GM23248 (cell line): ENCODE measurements around the gene HRH1. TPM values are rescaled to one million over a fixed set of nuclear protein-coding genes. Genes with fewer than 3 reads are reported as not detected.
A peak's percentile ranks its signal among the peaks of the same experiment; 100 is the strongest.

Experiments used
- DNase-seq: peaks from one replicate; pipeline ENCODE4 v3.0.0-alpha.2; 2015
- H2AFZ ChIP-seq: fragments of 200-600 bp; sonication (generic); 2 replicates; pipeline ENCODE4 v1.6.1; 2016; ENCODE audit warnings: antibody characterized with exemption
- H3F3A ChIP-seq: fragments of 200-600 bp; sonication (generic); 2 replicates; pipeline ENCODE4 v1.6.1; 2016; ENCODE audit warnings: mild to moderate bottlenecking, antibody characterized with exemption, mixed run types; ENCODE audit not compliant: insufficient read depth
- H3K27ac ChIP-seq: fragments of 200-600 bp; sonication (generic); 2 replicates; pipeline ENCODE4 v1.5.1; 2016; ENCODE audit warnings: mild to moderate bottlenecking
- H3K27me3 ChIP-seq: fragments of 200-600 bp; sonication (generic); replicated peaks from 2 replicates; pipeline ENCODE4 v1.6.1; 2016; ENCODE audit warnings: mild to moderate bottlenecking; ENCODE audit not compliant: insufficient read depth
- H3K36me3 ChIP-seq: fragments of 200-600 bp; sonication (generic); 2 replicates; pipeline ENCODE4 v1.6.1; 2016; ENCODE audit warnings: low read depth, mild to moderate bottlenecking
- H3K4me1 ChIP-seq: fragments of 200-600 bp; sonication (generic); 2 replicates; pipeline ENCODE4 v1.6.1; 2016; ENCODE audit warnings: mild to moderate bottlenecking; ENCODE audit not compliant: insufficient read depth
- H3K4me2 ChIP-seq: fragments of 200-600 bp; sonication (generic); one replicate; pipeline ENCODE4 v1.6.1; 2016; ENCODE audit warnings: mild to moderate bottlenecking; ENCODE audit not compliant: unreplicated experiment
- H3K4me3 ChIP-seq: fragments of 200-600 bp; sonication (generic); 2 replicates; pipeline ENCODE4 v1.5.1; 2016; ENCODE audit warnings: mild to moderate bottlenecking
- H3K79me2 ChIP-seq: fragments of 200-600 bp; sonication (generic); 2 replicates; pipeline ENCODE4 v1.6.1; 2016; ENCODE audit warnings: mild to moderate bottlenecking; ENCODE audit not compliant: insufficient read depth
- H3K9ac ChIP-seq: fragments of 200-600 bp; sonication (generic); 2 replicates; pipeline ENCODE4 v1.6.1; 2016; ENCODE audit warnings: mild to moderate bottlenecking
- H3K9me2 ChIP-seq: fragments of 200-600 bp; sonication (generic); 2 replicates; pipeline ENCODE4 v1.6.1; 2016; ENCODE audit warnings: mixed run types, mild to moderate bottlenecking, moderate library complexity; ENCODE audit not compliant: insufficient read depth
- H3K9me3 ChIP-seq: fragments of 200-600 bp; sonication (generic); one replicate; pipeline ENCODE4 v1.6.1; 2017; ENCODE audit warnings: low read depth
- H4K20me1 ChIP-seq: fragments of 200-600 bp; sonication (generic); 2 replicates; pipeline ENCODE4 v1.6.0; 2016; ENCODE audit not compliant: insufficient read depth
- EZH2 ChIP-seq: fragments of 200-600 bp; sonication (generic); IDR thresholded peaks from 2 replicates; pipeline ENCODE4 v1.6.1; 2018; ENCODE audit warnings: antibody characterized with exemption, mild to moderate bottlenecking; ENCODE audit not compliant: insufficient read depth, poor library complexity, severe bottlenecking
- EZH2phosphoT487 ChIP-seq: fragments of 200-600 bp; sonication (generic); IDR thresholded peaks from 2 replicates; pipeline ENCODE4 v1.6.1; 2018; ENCODE audit warnings: antibody characterized with exemption, moderate library complexity, mild to moderate bottlenecking, low read depth; ENCODE audit not compliant: insufficient read depth
- WGBS, 2 experiments: methylation state at CpG; one replicate each; pipeline ENCODE4 v1.1.6; 2015 to 2017; ENCODE audit warnings: low lambda C conversion rate in 2 of 2, low coverage in 1 of 2; ENCODE audit errors: missing lambda C conversion rate in 2 of 2; 5-methylcytosine and 5-hydroxymethylcytosine counted together
- in situ Hi-C: fragments of 300-500 bp; cut with MboI; formaldehyde crosslinking; loops from 2 replicates; pipeline ENCODE4 v1.15.0; 2020
- polyA plus RNA-seq: library from polyadenylated mRNA; unstranded; fragments of >200 nt; fragmentation: Nextera tagmentation; extraction: Ambion mirVana; gene quantifications from 2 replicates; pipeline ENCODE4 v1.2.1, GENCODE V29; 2016
- total RNA-seq: library from RNA; depleted of rRNA; stranded (reverse); fragments of >200 nt; shearing (Covaris generic); gene quantifications from 2 replicates; pipeline ENCODE4 v1.2.3, GENCODE V29; 2014

HRH1 gene
- total and polyA plus RNA-seq, 2 experiments from 2014 or later, result 7.1 to 9.0 TPM

DNA sequence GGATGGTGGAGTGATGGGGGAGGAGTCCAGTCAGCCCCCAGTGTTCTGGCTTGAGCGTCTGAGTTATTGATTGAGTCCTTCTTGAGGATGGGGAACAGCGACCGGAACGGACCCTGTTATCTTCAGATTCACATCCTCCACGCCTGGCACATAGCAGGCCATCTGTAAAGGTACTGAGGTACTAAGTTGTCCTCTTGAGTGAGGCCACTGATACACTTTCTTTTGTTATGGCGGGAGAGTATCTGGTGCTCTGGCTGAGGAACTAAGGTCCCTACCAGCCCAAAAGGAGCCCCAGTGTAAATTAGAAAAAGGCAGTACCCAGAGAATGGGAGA lies 16.7 kb upstream of the HRH1 start:
- H3K4me2 ChIP-seq, result peak overlapping the region; percentile 93
- H3K36me3 ChIP-seq, result no peaks in the 10 kb centered on the region
- TF ChIP-seq EZH2phosphoT487, result no peak
- TF ChIP-seq EZH2, result no peak
- DNase-seq, result no peak
- H3K4me3 ChIP-seq, result peak overlapping the region; percentile 71
- H3K9me3 ChIP-seq, result no peaks in the 10 kb centered on the region
- WGBS, 2 experiments, result 64 to 68% methylated on average over 6 of the region's 6 CpGs
- H3K79me2 ChIP-seq, result no peaks in the 10 kb centered on the region
- H3K27me3 ChIP-seq, result no peaks in the 10 kb centered on the region
- in situ Hi-C loops, result no loop called here
- no peak overlapping the region for H2AFZ ChIP-seq
- peaks cover 16% of the 10 kb centered on the region for H3F3A ChIP-seq
- H3K27ac ChIP-seq, result peak overlapping the region; percentile 99
- H3K4me1 ChIP-seq, result peaks cover 22% of the 10 kb centered on the region
- H4K20me1 ChIP-seq, result no peaks in the 10 kb centered on the region
- peak overlapping the region; percentile 89 for H3K9ac ChIP-seq
- no peaks in the 10 kb centered on the region for H3K9me2 ChIP-seq

DNA sequence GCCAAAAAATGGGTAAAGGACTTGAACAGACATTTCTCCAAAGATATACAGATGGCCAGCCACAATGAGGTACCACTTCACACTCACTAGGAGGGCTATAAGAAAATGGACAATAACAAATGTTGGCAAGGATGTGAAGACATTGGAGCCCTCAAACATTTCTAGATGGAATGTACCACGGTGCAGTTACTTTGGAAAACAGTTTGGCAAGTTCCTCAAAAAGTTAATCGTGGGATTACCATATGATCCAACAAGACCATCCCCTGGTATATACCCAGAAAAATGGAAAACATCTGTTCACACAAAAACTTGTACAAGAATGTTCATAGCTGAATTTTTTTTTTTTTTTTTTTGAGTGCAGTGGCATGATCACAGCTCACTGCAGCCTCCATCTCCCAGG lies 15.9 kb upstream of the HRH1 start:
- no peaks in the 10 kb centered on the region for H3K9me2 ChIP-seq
- no peaks in the 10 kb centered on the region for H3K27me3 ChIP-seq
- no peak for DNase-seq
- no peaks in the 10 kb centered on the region for H3K36me3 ChIP-seq
- H2AFZ ChIP-seq, result no peak overlapping the region
- TF ChIP-seq EZH2, result no peak
- TF ChIP-seq EZH2phosphoT487, result no peak
- H3F3A ChIP-seq, result peaks cover 16% of the 10 kb centered on the region
- no peak overlapping the region for H3K4me2 ChIP-seq
- in situ Hi-C loops, result no loop called here
- no peaks in the 10 kb centered on the region for H3K79me2 ChIP-seq
- H3K4me3 ChIP-seq, result no peak overlapping the region
- no peaks in the 10 kb centered on the region for H4K20me1 ChIP-seq
- WGBS, 2 experiments, result 23 to 41% methylated on average over 2 of the region's 2 CpGs
- no peaks in the 10 kb centered on the region for H3K9me3 ChIP-seq
- peaks cover 22% of the 10 kb centered on the region for H3K4me1 ChIP-seq
- H3K27ac ChIP-seq, result no peak overlapping the region
- no peak overlapping the region for H3K9ac ChIP-seq

- no peak overlapping the region for H3K9ac ChIP-seq
- no peak for TF ChIP-seq EZH2phosphoT487
- no peak for TF ChIP-seq EZH2
- H3F3A ChIP-seq, result peaks cover 16% of the 10 kb centered on the region
- no peaks in the 10 kb centered on the region for H3K79me2 ChIP-seq
- H3K4me3 ChIP-seq, result no peak overlapping the region
- 77 to 79% methylated on average over 13 of the region's 13 CpGs for WGBS, 2 experiments
- H3K4me2 ChIP-seq, result no peak overlapping the region
- H3K9me3 ChIP-seq, result no peaks in the 10 kb centered on the region
- H2AFZ ChIP-seq, result no peak overlapping the region
- H3K27me3 ChIP-seq, result no peaks in the 10 kb centered on the region
- H3K36me3 ChIP-seq, result no peaks in the 10 kb centered on the region
- in situ Hi-C loops, result no loop called here
- H3K27ac ChIP-seq, result no peak overlapping the region
- peaks cover 25% of the 10 kb centered on the region for H3K4me1 ChIP-seq
- H4K20me1 ChIP-seq, result no peaks in the 10 kb centered on the region
- no peaks in the 10 kb centered on the region for H3K9me2 ChIP-seq
- no peak for DNase-seq
Observed at GRCh38 chr3:11140030-11140712, 14.1 kb upstream of the HRH1 start.

DNA sequence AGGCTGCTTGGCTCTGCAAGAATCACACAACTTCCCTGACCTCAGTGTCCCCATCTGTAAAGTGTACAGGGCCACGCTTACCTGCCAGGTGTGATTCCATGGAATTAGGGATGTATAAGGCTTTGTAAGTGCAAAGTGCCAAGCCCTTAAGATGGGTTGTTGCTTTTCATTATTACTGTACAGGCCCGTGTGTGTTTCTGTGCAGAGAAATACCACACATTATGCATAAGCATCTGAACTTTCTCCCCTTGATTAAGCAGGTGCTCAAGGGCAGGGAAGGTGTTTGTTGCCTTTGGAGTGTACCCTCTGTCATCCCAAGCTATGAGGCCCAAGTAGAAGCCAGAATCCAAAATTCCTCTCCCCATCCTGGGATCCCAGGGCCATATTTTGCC lies 13.6 kb upstream of the HRH1 start:
- Histone ChIP-seq H3K4me1 (peaks cover 29% of the 10 kb centered on the region), H3K9ac (no peak overlapping the region), H3K9me3 (no peaks in the 10 kb centered on the region), H2AFZ (no peak overlapping the region), H3K79me2 (no peaks in the 10 kb centered on the region), H3F3A (peaks cover 21% of the 10 kb centered on the region), H3K9me2 (no peaks in the 10 kb centered on the region), H3K4me2 (no peak overlapping the region), H3K4me3 (no peak overlapping the region), H3K27me3 (no peaks in the 10 kb centered on the region), H3K27ac (no peak overlapping the region), H4K20me1 (no peaks in the 10 kb centered on the region), H3K36me3 (no peaks in the 10 kb centered on the region)
- in situ Hi-C loops, result no loop called here
- no peak for DNase-seq
- TF ChIP-seq EZH2, result no peak
- TF ChIP-seq EZH2phosphoT487, result no peak
- WGBS, 2 experiments, result 73% methylated on average over 2 of the region's 2 CpGs

DNA sequence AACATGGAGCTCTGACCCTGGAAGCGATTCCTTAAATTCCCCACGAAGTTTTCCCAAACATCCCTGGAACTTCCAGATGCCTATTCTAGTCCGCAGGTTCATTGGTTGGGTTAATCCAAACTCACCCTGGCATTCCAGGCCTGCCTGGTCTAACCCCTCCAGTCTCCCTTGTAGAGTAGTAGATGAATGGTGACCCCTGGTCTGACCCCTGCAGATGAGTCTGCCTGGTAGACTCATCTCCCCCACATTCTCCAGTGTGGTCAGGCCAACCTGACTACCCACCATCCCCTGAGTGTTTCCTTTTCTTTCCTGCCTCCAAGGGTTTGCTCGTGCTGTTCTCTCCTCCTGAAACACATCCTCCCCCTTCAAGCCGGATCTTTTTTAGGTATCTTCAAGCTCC lies 10.8 kb upstream of the HRH1 start:
- Histone ChIP-seq H3K4me3 (no peak overlapping the region), H3K9me3 (no peaks in the 10 kb centered on the region), H3K36me3 (no peaks in the 10 kb centered on the region), H3K79me2 (no peaks in the 10 kb centered on the region), H4K20me1 (no peaks in the 10 kb centered on the region), H3K27ac (no peak overlapping the region), H3F3A (0 out of 2 replicates have a peak, but pooled peaks cover 5% of the 10 kb centered on the region), H2AFZ (no peak overlapping the region), H3K27me3 (no peaks in the 10 kb centered on the region), H3K4me2 (peak overlapping the region; percentile 10), H3K9me2 (no peaks in the 10 kb centered on the region), H3K9ac (no peak overlapping the region), H3K4me1 (peaks cover 32% of the 10 kb centered on the region)
- TF ChIP-seq EZH2phosphoT487, result no peak
- TF ChIP-seq EZH2, result no peak
- WGBS, 2 experiments, result 89 to 95% methylated on average over 5 of the region's 5 CpGs
- in situ Hi-C loops, result no loop called here
- DNase-seq, result peak; percentile 47
